IPS-15b (cell line): ENCODE results near the gene GNAT1.

Source experiments
- H3K27me3 ChIP-seq: one replicate; pipeline ENCODE4 v1.6.1; 2013; ENCODE audit warnings: low read length; ENCODE audit not compliant: control insufficient read depth, insufficient read depth
- H3K36me3 ChIP-seq: one replicate; pipeline ENCODE4 v1.6.1; 2013; ENCODE audit warnings: low read length; ENCODE audit not compliant: control insufficient read depth, insufficient read depth
- H3K4me1 ChIP-seq: one replicate; pipeline ENCODE4 v1.6.1; 2013; ENCODE audit warnings: mild to moderate bottlenecking, low read length; ENCODE audit not compliant: control insufficient read depth, insufficient read depth
- H3K4me3 ChIP-seq: one replicate; pipeline ENCODE4 v1.5.1; 2013; ENCODE audit warnings: low read depth, low read length
- H3K9ac ChIP-seq: one replicate; pipeline ENCODE4 v1.6.1; 2013; ENCODE audit warnings: low read depth, mild to moderate bottlenecking, low read length
- H3K9me3 ChIP-seq: one replicate; pipeline ENCODE4 v1.6.1; 2013; ENCODE audit warnings: mild to moderate bottlenecking, low read length; ENCODE audit not compliant: control insufficient read depth, insufficient read depth

Gene GNAT1

GRCh38 chr3:50186096-50186495, 5.3 kb upstream of the GNAT1 start:
- H3K4me3 ChIP-seq, result no peak overlapping the region
- H3K27me3 ChIP-seq, result no peaks in the 10 kb centered on the region
- peaks cover 47% of the 10 kb centered on the region for H3K36me3 ChIP-seq
- no peaks in the 10 kb centered on the region for H3K9me3 ChIP-seq
- H3K4me1 ChIP-seq, result no peaks in the 10 kb centered on the region
- H3K9ac ChIP-seq, result no peak overlapping the region

GRCh38 chr3:50187750-50188149, 3.7 kb upstream of the GNAT1 start:
- H3K4me1 ChIP-seq, result no peaks in the 10 kb centered on the region
- no peaks in the 10 kb centered on the region for H3K9me3 ChIP-seq
- H3K27me3 ChIP-seq, result no peaks in the 10 kb centered on the region
- peaks cover 40% of the 10 kb centered on the region for H3K36me3 ChIP-seq
- no peak overlapping the region for H3K4me3 ChIP-seq
- no peak overlapping the region for H3K9ac ChIP-seq

- H3K27me3 ChIP-seq, result no peaks in the 10 kb centered on the region
- H3K4me1 ChIP-seq, result no peaks in the 10 kb centered on the region
- H3K9ac ChIP-seq, result no peak overlapping the region
- H3K9me3 ChIP-seq, result no peaks in the 10 kb centered on the region
- no peak overlapping the region for H3K4me3 ChIP-seq
- peaks cover 25% of the 10 kb centered on the region for H3K36me3 ChIP-seq
These were observed 2.1 kb upstream of the GNAT1 start for GRCh38 chr3:50189274-50189673.

- H3K36me3 ChIP-seq, result peaks cover 18% of the 10 kb centered on the region
These were observed 1.4 kb upstream of the GNAT1 start for GRCh38 chr3:50189989-50190388.

DNA sequence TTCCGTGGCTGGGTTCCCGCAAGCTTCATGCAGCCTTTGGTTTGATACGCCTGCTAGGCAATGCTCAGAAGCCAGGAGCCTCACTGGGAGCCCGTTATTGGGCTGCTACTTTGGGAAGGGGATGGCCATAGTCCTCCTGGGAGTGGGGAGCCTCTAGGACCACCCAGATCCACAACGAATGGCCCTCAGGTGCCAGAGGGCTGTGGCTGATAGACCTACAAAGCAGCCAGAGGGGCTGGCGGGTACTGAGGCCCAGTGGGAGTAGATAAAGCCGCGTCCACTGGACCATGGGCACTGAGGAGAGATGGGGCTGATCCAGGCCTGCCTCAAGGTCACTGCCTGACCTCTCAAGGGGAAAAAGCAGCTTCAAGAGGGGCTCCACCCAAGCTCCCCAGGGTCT, 714 bp downstream of the GNAT1 start:
- Histone ChIP-seq H3K9ac (no peak overlapping the region), H3K27me3 (peaks cover 6% of the 10 kb centered on the region), H3K9me3 (no peaks in the 10 kb centered on the region), H3K4me3 (no peak overlapping the region), H3K36me3 (no peaks in the 10 kb centered on the region), H3K4me1 (no peaks in the 10 kb centered on the region)

More at GRCh38 chr3:50189989-50190388, 1.4 kb upstream of the GNAT1 start:
- Histone ChIP-seq H3K27me3 (no peaks in the 10 kb centered on the region), H3K9ac (no peak overlapping the region), H3K9me3 (no peaks in the 10 kb centered on the region), H3K4me1 (no peaks in the 10 kb centered on the region), H3K4me3 (no peak overlapping the region)

DNA sequence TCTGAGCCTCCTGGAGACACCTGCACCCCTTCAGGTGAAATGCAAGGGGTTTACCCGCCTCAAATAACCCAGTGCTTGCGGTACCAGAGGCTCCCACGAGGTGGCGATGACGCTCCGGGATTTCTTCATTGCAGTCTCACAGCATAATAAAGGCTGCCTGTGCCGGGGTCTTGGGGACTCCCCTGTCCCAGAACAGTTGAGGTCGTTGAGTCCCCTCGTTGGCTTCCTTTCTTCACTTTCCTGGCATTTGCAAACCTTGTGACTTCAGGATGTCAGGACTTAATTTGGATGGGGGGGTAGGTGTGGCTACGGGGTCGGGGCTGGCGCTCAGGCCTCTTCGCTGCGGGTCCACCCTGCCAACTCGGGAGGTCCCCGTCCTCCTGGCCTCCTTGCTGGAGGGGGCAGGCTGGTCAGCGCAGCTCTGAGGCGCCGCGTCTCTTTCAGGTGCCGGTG, 1.3 kb downstream of the GNAT1 start:
- H3K4me3 ChIP-seq, result no peak overlapping the region
- H3K9ac ChIP-seq, result no peak overlapping the region
- H3K9me3 ChIP-seq, result no peaks in the 10 kb centered on the region
- H3K36me3 ChIP-seq, result no peaks in the 10 kb centered on the region
- peaks cover 6% of the 10 kb centered on the region for H3K27me3 ChIP-seq
- no peaks in the 10 kb centered on the region for H3K4me1 ChIP-seq

- Histone ChIP-seq H3K27me3 (peaks cover 6% of the 10 kb centered on the region), H3K4me1 (no peaks in the 10 kb centered on the region), H3K4me3 (no peak overlapping the region), H3K36me3 (no peaks in the 10 kb centered on the region), H3K9me3 (no peaks in the 10 kb centered on the region), H3K9ac (no peak overlapping the region)
These were observed 1.9 kb downstream of the GNAT1 start for GRCh38 chr3:50193286-50193685.

- H3K27me3 ChIP-seq, result peaks cover 6% of the 10 kb centered on the region
- H3K4me1 ChIP-seq, result no peaks in the 10 kb centered on the region
- H3K36me3 ChIP-seq, result no peaks in the 10 kb centered on the region
- H3K9me3 ChIP-seq, result no peaks in the 10 kb centered on the region
- H3K9ac ChIP-seq, result no peak overlapping the region
- no peak overlapping the region for H3K4me3 ChIP-seq
These were observed 2.3 kb downstream of the GNAT1 start for GRCh38 chr3:50193746-50194127.

- Histone ChIP-seq H3K36me3 (no peaks in the 10 kb centered on the region), H3K4me3 (peak overlapping the region; percentile 45), H3K27me3 (peaks cover 6% of the 10 kb centered on the region), H3K9ac (no peak overlapping the region), H3K4me1 (no peaks in the 10 kb centered on the region), H3K9me3 (no peaks in the 10 kb centered on the region)
These were observed 2.9 kb downstream of the GNAT1 start for GRCh38 chr3:50194128-50194902.

- H3K4me1 ChIP-seq, result no peaks in the 10 kb centered on the region
- no peak overlapping the region for H3K9ac ChIP-seq
- H3K27me3 ChIP-seq, result peaks cover 6% of the 10 kb centered on the region
- peak overlapping the region; percentile 45 for H3K4me3 ChIP-seq
- H3K36me3 ChIP-seq, result no peaks in the 10 kb centered on the region
- no peaks in the 10 kb centered on the region for H3K9me3 ChIP-seq
These were observed 3.6 kb downstream of the GNAT1 start for GRCh38 chr3:50194903-50195500.

DNA sequence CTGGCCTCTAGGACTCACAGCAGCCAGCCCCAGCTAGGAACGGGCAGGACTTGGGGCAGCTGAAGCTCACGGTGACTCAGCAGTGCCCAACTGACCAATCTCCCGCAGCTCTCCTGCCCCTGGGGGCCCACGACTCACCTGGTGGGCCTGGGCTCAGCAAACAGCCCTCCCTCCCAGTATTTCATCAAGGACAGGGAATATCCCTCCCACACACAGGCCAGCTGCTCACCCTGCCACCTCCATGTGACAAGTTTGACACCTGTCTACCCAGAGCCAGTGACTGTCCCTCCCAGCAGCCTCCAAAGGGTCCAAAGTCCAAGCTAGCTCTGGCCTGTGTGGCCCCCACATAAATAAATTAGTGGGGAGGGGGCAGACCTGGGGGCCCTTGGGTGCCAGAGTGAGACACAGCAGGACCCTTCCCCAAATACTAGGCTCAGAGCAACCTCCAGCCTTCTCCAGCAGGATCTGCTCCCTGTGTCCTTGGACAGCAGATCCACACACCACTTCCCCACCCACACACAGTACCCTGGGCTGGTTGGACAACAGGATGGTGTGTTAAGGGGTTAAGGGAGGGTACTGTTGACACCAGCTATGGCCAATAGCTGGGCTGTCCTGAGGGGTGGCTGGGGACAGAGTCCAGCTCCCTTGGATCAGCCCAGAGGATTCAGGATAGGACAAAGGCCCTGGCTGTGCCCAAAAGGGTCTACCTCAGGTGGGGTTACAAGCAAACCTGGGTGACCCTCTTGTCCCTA, 4.3 kb downstream of the GNAT1 start:
- Histone ChIP-seq H3K36me3 (no peaks in the 10 kb centered on the region), H3K4me3 (no peak overlapping the region), H3K27me3 (peaks cover 6% of the 10 kb centered on the region), H3K4me1 (no peaks in the 10 kb centered on the region), H3K9ac (no peak overlapping the region), H3K9me3 (no peaks in the 10 kb centered on the region)
